Ascending aorta (tissue), 2 donors: ENCODE results near the gene MAST1. TPM values are rescaled to one million over a fixed set of nuclear protein-coding genes. Genes with fewer than 3 reads are reported as not detected.

Experiments
- DNase-seq, 2 donors: peaks; one replicate each; pipeline ENCODE4 v3.0.0-alpha.2; 2019; ENCODE audit warnings: low spot score in 2 of 2
- H3K27ac ChIP-seq, 2 donors: fragments of 200-600 bp; sonication (generic); one replicate each; pipeline ENCODE4 v1.5.1; 2016 to 2017; ENCODE audit warnings: mild to moderate bottlenecking in 1 of 2
- H3K27me3 ChIP-seq: fragments of 200-600 bp; sonication (generic); one replicate; pipeline ENCODE4 v1.5.1; 2017
- H3K36me3 ChIP-seq, 2 donors: fragments of 200-600 bp; sonication (generic); one replicate each; pipeline ENCODE4 v1.5.1; 2016
- H3K4me1 ChIP-seq, 2 donors: fragments of 200-600 bp; sonication (generic); one replicate each; pipeline ENCODE4 v1.5.1; 2016 to 2017; ENCODE audit warnings: mild to moderate bottlenecking in 1 of 2
- H3K4me3 ChIP-seq, 2 donors: fragments of 200-600 bp; sonication (generic); one replicate each; pipeline ENCODE4 v1.5.1; 2016 to 2017; ENCODE audit warnings: mild to moderate bottlenecking in 1 of 2
- H3K9me3 ChIP-seq, 2 donors: fragments of 200-600 bp; sonication (generic); one replicate each; pipeline ENCODE4 v1.5.1; 2016
- intact Hi-C: fragments of 100-400 bp; cut with DNase I; formaldehyde crosslinking; loops from one replicate; pipeline ENCODE4 v1.15.1; 2023
- total RNA-seq: library from RNA; depleted of rRNA; stranded (reverse); fragments of >200 nt; gene quantifications from one replicate; pipeline ENCODE4 v1.1.0, GENCODE V29; 2016
- TF ChIP-seq, protein P1 (sequence below), 3 experiments: fragments of 200-600 bp in 2 of 3; fragments of 450-650 bp in 1 of 3; sonication (generic) in 2 of 3; IDR thresholded peaks; one replicate each; pipeline ENCODE4 v1.5.1; 2016 to 2019; ENCODE audit warnings: antibody characterized with exemption in 3 of 3, mild to moderate bottlenecking in 1 of 3, moderate library complexity in 1 of 3

MAST1 gene
- total RNA-seq, 1 donor from 2014 or later, result 2.0 TPM

DNA sequence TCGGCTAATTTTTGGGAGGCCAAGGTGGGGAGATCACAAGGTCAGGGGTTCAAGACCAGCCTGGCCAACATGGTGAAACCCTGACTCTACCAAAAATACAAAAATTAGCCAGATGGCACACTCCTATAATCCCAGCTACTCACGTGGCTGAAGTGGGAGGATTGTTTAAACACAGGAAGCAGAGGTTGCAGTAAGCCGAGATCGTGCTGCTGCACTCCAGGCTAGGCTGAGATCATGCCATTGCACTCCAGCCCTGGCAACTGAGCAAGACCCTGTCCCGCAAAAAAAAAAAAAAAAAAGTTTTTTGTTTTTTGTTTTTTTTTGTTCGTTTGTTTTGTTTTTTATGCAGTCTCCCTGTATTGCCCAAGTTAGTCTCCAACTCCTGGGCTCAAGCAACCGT, 21.2 kb downstream of the MAST1 start:
- no peak for DNase-seq
- intact Hi-C loops, result no loop called here
- no peak overlapping the region for H3K4me3 ChIP-seq

DNA sequence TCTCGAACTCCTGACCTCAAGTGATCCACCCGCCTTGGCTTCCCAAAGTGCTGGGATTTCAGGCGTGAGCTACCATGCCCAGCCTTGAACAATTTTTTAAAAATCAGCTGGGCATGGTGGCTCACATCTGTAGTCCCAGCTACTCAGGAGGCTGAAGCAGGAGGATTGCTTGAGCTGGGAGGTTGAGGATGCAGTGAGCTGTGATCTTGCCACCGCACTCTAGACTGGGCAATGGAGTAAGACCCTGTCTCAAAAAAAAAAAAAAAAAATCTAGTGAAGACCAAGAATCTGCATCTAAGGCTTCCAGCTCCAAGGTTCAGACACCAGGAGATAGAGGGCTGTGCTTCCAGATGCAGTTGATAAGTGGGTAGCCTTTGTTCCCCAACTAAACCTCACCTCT, 25.8 kb downstream of the MAST1 start:
- intact Hi-C loops, result no loop called here
- Histone ChIP-seq H3K36me3 (no peaks in the 10 kb centered on the region), H3K4me3 (no peak overlapping the region), H3K4me1 (peaks cover 0 to 3% of the 10 kb centered on the region in 2 donors), H3K27me3 (no peaks in the 10 kb centered on the region), H3K9me3 (no peaks in the 10 kb centered on the region), H3K27ac (no peak overlapping the region)
- TF ChIP-seq, protein P1, sequence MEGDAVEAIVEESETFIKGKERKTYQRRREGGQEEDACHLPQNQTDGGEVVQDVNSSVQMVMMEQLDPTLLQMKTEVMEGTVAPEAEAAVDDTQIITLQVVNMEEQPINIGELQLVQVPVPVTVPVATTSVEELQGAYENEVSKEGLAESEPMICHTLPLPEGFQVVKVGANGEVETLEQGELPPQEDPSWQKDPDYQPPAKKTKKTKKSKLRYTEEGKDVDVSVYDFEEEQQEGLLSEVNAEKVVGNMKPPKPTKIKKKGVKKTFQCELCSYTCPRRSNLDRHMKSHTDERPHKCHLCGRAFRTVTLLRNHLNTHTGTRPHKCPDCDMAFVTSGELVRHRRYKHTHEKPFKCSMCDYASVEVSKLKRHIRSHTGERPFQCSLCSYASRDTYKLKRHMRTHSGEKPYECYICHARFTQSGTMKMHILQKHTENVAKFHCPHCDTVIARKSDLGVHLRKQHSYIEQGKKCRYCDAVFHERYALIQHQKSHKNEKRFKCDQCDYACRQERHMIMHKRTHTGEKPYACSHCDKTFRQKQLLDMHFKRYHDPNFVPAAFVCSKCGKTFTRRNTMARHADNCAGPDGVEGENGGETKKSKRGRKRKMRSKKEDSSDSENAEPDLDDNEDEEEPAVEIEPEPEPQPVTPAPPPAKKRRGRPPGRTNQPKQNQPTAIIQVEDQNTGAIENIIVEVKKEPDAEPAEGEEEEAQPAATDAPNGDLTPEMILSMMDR (IDR thresholded peaks at IDR 0.05), result no peak
- no peak for DNase-seq

More for the DNA sequence above, 21.2 kb downstream of the MAST1 start:
- H3K4me1 ChIP-seq, result no peaks in the 10 kb centered on the region
- TF ChIP-seq, protein P1 (IDR thresholded peaks at IDR 0.05), result no peak
- no peaks in the 10 kb centered on the region for H3K27me3 ChIP-seq
- no peaks in the 10 kb centered on the region for H3K9me3 ChIP-seq
- no peaks in the 10 kb centered on the region for H3K36me3 ChIP-seq
- no peak overlapping the region for H3K27ac ChIP-seq

DNA sequence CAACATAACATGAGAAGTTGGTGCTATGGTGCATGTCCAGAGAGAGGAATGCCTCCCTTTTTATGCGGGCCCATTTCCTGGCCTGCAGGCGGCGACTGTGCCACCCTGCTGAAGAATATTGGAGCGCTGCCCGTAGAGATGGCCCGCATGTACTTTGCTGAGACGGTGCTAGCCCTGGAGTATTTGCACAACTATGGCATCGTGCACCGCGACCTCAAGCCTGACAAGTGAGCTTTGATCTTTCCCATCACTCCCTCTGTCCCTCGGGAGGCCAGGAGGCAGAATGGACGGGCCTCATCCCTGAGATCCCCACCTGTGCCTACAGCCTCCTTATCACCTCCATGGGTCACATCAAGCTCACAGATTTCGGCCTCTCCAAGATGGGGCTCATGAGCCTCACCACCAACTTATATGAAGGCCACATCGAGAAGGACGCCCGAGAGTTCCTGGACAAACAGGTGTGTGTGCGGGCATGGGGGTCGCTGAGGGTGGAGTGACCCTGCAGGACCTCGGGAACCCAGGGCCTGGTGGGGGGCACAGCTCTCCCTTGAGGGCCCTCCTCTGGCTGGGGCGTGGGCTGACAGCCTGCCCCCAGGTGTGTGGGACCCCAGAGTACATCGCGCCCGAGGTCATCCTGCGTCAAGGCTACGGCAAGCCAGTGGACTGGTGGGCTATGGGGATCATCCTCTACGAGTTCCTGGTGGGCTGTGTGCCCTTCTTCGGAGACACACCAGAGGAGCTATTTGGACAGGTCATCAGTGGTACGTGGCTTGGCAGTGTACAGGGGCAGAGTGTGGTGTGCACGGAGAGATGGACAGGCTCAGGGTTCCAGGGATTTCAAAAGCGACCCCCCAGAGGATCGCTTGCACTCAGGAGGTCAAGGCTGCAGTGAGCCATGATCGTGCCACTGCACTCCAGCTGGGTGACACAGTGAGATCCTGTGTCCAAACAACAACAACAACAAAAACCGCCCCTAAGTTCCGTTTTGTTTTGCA, 26.7 kb downstream of the MAST1 start:
- H3K4me3 ChIP-seq, result no peak overlapping the region
- peaks cover 0 to 3% of the 10 kb centered on the region in 2 donors for H3K4me1 ChIP-seq
- TF ChIP-seq, protein P1 (IDR thresholded peaks at IDR 0.05), result no peak
- DNase-seq, result no peak
- no peak overlapping the region for H3K27ac ChIP-seq
- no peaks in the 10 kb centered on the region for H3K9me3 ChIP-seq
- H3K27me3 ChIP-seq, result no peaks in the 10 kb centered on the region
- H3K36me3 ChIP-seq, result no peaks in the 10 kb centered on the region
- intact Hi-C loops, result no loop called here

DNA sequence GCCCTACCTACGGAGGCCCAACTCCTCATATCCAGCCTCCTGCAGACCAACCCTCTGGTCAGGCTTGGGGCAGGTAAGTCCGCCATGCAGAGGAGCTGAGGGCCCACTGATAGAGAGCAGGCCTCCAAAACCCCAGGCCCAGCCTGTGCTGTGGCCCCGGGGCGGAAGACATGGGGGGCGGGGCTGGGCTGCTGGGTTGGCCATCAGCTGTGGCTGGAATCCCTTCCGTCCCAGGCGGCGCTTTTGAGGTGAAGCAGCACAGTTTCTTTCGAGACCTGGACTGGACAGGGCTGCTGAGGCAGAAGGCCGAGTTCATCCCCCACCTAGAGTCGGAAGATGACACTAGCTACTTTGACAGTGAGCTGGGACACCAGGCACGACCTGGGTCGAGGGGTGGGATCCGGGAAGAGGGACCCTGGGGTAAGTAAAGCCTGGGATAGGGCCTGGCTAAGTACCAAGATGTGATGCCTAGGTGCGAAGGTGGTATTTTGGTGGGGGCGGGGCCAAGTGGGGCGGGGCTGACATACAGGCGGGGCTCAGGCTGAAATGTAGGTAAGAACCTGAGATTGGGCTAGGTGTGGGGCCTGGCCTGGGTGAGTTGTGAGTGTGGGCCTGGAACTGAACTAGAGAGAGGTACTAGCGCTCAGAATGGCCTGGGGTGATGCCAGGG, 27.6 kb downstream of the MAST1 start:
- Histone ChIP-seq H3K27me3 (no peaks in the 10 kb centered on the region), H3K9me3 (no peaks in the 10 kb centered on the region), H3K27ac (no peak overlapping the region), H3K4me1 (peaks cover 0 to 3% of the 10 kb centered on the region in 2 donors), H3K4me3 (no peak overlapping the region), H3K36me3 (no peaks in the 10 kb centered on the region)
- intact Hi-C loops, result no loop called here
- TF ChIP-seq, protein P1 (IDR thresholded peaks at IDR 0.05), result no peak
- no peak for DNase-seq

DNA sequence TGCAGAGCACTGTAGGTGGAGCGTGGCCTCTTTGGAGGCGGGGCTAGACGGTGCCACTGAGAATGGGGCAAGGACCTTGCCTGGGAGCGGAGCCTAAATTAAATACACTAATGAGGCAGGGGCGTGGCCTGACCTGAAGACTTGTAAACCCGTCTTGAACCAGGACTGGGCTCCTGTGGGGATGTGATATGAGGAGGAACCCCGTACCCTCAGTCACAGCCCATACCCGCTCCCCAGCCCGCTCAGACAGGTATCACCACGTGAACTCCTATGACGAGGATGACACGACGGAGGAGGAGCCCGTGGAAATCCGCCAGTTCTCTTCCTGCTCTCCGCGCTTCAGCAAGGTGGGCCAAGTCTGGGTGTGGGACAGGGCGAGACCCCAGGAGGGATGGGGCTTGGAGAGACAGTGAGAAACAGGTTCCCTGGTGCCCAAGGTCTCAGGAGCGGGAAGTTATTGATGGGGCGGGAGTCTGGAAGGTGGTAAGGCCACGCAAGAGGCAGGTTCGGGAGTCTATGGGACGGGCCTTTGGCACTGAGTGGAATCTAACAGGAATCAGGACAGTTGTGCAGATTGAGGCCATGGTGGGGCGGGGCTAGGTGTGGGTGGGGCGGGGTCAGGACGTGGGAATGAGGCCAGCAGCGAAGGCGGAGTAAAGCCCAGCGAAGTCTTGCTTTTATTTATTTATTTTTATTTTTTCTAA, 28.3 kb downstream of the MAST1 start:
- no peak for DNase-seq
- Histone ChIP-seq H3K27ac (no peak overlapping the region), H3K9me3 (no peaks in the 10 kb centered on the region), H3K4me3 (no peak overlapping the region), H3K4me1 (peaks cover 0 to 3% of the 10 kb centered on the region in 2 donors), H3K27me3 (no peaks in the 10 kb centered on the region), H3K36me3 (no peaks in the 10 kb centered on the region)
- intact Hi-C loops, result no loop called here
- TF ChIP-seq, protein P1 (IDR thresholded peaks at IDR 0.05), result no peak
